DOHH2 (cell line): ENCODE results near the gene PSENEN.

Experiments used
- H3F3A ChIP-seq: fragments of 200-600 bp; sonication (generic), shearing (Covaris generic); 2 replicates; pipeline ENCODE4 v1.6.0; 2016; ENCODE audit warnings: antibody characterized with exemption, mild to moderate bottlenecking; ENCODE audit not compliant: control insufficient read depth, insufficient read depth
- H3K27ac ChIP-seq: fragments of 200-600 bp; sonication (generic); 2 replicates; pipeline ENCODE4 v1.5.1; 2014; ENCODE audit warnings: low read depth, mild to moderate bottlenecking, low read length, moderate library complexity
- H3K27me3 ChIP-seq: fragments of 200-600 bp; sonication (generic); 2 replicates; pipeline ENCODE4 v1.6.1; 2014; ENCODE audit warnings: mild to moderate bottlenecking, low read length, mixed read lengths; ENCODE audit not compliant: control insufficient read depth
- H3K36me3 ChIP-seq: fragments of 200-600 bp; sonication (generic); 2 replicates; pipeline ENCODE4 v1.6.1; 2014; ENCODE audit warnings: mild to moderate bottlenecking, low read length, moderate library complexity, mixed read lengths; ENCODE audit not compliant: control insufficient read depth
- H3K4me1 ChIP-seq: fragments of 200-600 bp; sonication (generic); 2 replicates; pipeline ENCODE4 v1.6.1; 2014; ENCODE audit warnings: mild to moderate bottlenecking, low read length, mixed read lengths; ENCODE audit not compliant: control insufficient read depth
- H3K4me2 ChIP-seq: fragments of 200-600 bp; sonication (generic); 2 replicates; pipeline ENCODE4 v1.6.0; 2014; ENCODE audit warnings: mild to moderate bottlenecking, low read length, moderate library complexity
- H3K4me3 ChIP-seq: fragments of 200-600 bp; sonication (generic); 2 replicates; pipeline ENCODE4 v1.5.1; 2014; ENCODE audit warnings: mild to moderate bottlenecking, low read length, mixed read lengths
- H3K79me2 ChIP-seq: fragments of 200-600 bp; sonication (generic); 2 replicates; pipeline ENCODE4 v1.6.1; 2014; ENCODE audit warnings: mild to moderate bottlenecking, low read length, mixed read lengths; ENCODE audit not compliant: control insufficient read depth
- H3K9me2 ChIP-seq: fragments of 200-600 bp; sonication (generic); replicated peaks from 2 replicates; pipeline ENCODE4 v1.6.1; 2014; ENCODE audit warnings: mild to moderate bottlenecking, low read length, mixed read lengths; ENCODE audit not compliant: control insufficient read depth
- H3K9me3 ChIP-seq: fragments of 200-600 bp; sonication (generic); 2 replicates; pipeline ENCODE4 v1.6.1; 2014; ENCODE audit warnings: antibody characterized with exemption, low read length, mixed read lengths; ENCODE audit not compliant: control insufficient read depth, insufficient read depth
- H4K20me1 ChIP-seq: fragments of 200-600 bp; sonication (generic); 2 replicates; pipeline ENCODE4 v1.6.0; 2014; ENCODE audit warnings: low read depth, mild to moderate bottlenecking, antibody characterized with exemption, low read length, moderate library complexity; ENCODE audit not compliant: control insufficient read depth, insufficient read depth
- CTCF ChIP-seq: fragments of 200-600 bp; sonication (generic); IDR thresholded peaks from one replicate; pipeline ENCODE4 v1.5.1; 2014; ENCODE audit warnings: antibody characterized with exemption, mild to moderate bottlenecking, low read depth, low read length; ENCODE audit not compliant: poor library complexity, severe bottlenecking
- EZH2phosphoT487 ChIP-seq: fragments of 200-600 bp; sonication (generic); IDR thresholded peaks from 2 replicates; pipeline ENCODE4 v1.6.1; 2017; ENCODE audit warnings: borderline replicate concordance, mild to moderate bottlenecking, antibody characterized with exemption, low read length, moderate library complexity, mixed read lengths

PSENEN gene

DNA sequence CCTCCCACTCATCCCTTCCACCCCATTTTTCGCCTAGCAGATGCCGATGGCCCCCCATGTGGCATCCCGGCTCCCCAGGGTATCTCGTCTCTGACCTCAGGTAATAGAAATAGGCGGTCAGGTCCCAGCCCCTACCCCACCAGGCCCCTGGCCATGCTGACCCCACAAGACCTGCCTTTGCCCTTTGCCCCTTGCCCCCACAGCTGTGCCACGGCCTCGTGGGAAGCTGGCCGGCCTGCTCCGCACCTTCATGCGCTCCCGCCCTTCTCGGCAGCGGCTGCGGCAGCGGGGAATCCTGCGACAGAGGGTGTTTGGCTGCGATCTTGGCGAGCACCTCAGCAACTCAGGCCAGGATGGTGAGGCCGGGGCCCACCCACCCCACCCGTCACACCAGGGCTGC, 35.3 kb downstream of the PSENEN start:
- Histone ChIP-seq H3K36me3 (no peaks in the 10 kb centered on the region), H3K9me3 (no peaks in the 10 kb centered on the region)

DNA sequence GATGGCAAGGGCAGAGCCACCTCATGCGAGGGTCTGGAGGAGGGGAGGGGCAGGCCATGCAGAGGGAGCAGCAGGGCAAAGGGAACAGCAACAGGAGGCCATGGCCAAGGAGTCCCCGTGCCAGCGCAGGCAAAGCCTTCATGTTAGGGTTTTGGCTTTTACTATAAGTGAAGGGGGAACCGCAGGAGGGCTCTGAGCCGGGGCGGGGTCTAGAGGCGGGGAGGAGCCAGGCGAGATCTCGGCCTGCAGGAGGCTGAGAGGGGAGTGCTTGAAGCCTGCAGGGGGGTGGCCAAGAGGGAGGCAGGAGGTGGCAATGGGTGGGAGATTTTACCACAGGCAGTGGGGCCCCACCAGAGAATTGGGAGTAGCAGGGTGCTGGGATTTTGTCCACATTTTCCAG, 36.2 kb downstream of the PSENEN start:
- Histone ChIP-seq H3K4me1 (peaks cover 1% of the 10 kb centered on the region), H3K79me2 (no peaks in the 10 kb centered on the region), H3K27me3 (no peaks in the 10 kb centered on the region), H3K9me2 (no peaks in the 10 kb centered on the region), H3K27ac (no peak overlapping the region), H3K36me3 (no peaks in the 10 kb centered on the region), H4K20me1 (no peaks in the 10 kb centered on the region), H3K9me3 (no peaks in the 10 kb centered on the region), H3K4me2 (no peak overlapping the region), H3K4me3 (no peak overlapping the region), H3F3A (no peaks in the 10 kb centered on the region)
- TF ChIP-seq CTCF (no peak), EZH2phosphoT487 (no peak)

More for the DNA sequence above, 35.3 kb downstream of the PSENEN start:
- Histone ChIP-seq H3K4me3 (no peak overlapping the region), H3K27ac (no peak overlapping the region), H3K9me2 (no peaks in the 10 kb centered on the region), H3K4me1 (peaks cover 9% of the 10 kb centered on the region), H3F3A (no peaks in the 10 kb centered on the region), H4K20me1 (no peaks in the 10 kb centered on the region), H3K79me2 (peaks cover 5% of the 10 kb centered on the region; the same call in 1 of the 2 replicates), H3K27me3 (no peaks in the 10 kb centered on the region), H3K4me2 (no peak overlapping the region)
- no peak for TF ChIP-seq EZH2phosphoT487
- TF ChIP-seq CTCF = no peak

- Histone ChIP-seq H3K4me2 (no peak overlapping the region), H3K9me3 (no peaks in the 10 kb centered on the region), H3K4me3 (no peak overlapping the region), H3K9me2 (no peaks in the 10 kb centered on the region), H3F3A (no peaks in the 10 kb centered on the region), H3K27me3 (no peaks in the 10 kb centered on the region), H4K20me1 (no peaks in the 10 kb centered on the region), H3K27ac (no peak overlapping the region), H3K79me2 (no peaks in the 10 kb centered on the region), H3K36me3 (no peaks in the 10 kb centered on the region), H3K4me1 (no peaks in the 10 kb centered on the region)
- TF ChIP-seq CTCF (no peak), EZH2phosphoT487 (no peak)
These were observed 37.1 kb downstream of the PSENEN start for GRCh38 chr19:35782589-35782988.
